CD4-positive, alpha-beta T cell treated with Interleukin-6 at 100 ng/mL for 8 hours (primary cell): Measurements from ENCODE around the gene AP1G2.

Experiments used
- DNase-seq: peaks from one replicate; pipeline ENCODE4 v3.0.0-alpha.2; 2020; ENCODE audit warnings: mixed read lengths, low spot score

AP1G2 gene

DNA sequence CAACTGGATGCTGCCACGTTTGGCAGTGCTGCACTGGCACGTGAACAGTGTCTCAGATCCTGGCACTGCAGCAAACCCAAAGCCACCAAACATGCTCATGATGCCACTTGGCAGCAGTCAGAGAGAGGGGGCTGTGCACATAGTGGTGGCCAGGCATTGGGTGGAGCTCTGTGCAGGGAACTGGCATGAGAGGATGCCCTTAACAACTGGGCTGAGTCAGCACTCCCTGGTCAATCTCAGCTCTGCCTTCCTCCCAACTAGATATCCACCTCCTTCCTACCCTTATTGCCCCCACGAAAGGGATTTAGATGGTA is 53.0 kb downstream of the AP1G2 start:
- no peak for DNase-seq

DNA sequence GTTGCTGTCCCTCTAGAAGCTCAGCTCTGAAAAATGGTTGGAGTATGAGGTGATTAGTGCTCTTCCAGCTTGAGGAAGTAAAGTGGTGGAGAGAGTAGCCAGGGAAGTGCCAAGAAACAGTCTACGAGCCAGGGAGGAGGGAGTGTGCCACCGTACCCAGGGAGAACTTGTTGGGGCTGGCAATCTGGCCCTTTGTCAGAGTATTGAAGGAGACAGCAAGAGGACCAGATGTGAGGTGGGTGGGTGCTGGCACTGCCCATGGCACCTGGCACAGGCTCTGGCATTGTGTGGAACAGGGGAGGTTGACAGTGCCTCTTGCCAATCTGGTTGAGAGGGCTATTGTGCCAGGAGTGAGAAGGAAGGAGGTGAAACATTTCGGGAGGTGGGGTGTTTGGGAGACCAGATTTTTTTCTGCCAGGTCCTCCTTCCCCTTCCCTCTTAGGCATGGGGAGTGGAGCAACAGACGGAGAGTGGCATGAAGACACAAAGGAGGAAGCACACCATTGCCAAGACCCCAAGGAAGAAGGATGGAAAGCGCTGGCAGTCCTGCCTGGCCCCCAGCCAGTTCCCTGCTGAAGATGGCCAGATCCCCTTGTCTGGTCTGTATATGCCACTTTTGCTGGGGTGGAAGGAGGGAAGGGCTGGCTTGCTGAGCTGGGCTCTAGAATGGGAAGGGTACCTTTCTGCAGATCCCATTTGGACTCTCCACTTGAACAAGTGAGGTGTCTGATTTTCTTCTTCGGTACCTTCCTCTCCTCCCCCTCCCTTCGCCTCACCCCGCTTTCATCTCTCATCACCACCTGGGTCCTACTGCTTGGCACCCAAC is 53.6 kb downstream of the AP1G2 start:
- no peak for DNase-seq

DNA sequence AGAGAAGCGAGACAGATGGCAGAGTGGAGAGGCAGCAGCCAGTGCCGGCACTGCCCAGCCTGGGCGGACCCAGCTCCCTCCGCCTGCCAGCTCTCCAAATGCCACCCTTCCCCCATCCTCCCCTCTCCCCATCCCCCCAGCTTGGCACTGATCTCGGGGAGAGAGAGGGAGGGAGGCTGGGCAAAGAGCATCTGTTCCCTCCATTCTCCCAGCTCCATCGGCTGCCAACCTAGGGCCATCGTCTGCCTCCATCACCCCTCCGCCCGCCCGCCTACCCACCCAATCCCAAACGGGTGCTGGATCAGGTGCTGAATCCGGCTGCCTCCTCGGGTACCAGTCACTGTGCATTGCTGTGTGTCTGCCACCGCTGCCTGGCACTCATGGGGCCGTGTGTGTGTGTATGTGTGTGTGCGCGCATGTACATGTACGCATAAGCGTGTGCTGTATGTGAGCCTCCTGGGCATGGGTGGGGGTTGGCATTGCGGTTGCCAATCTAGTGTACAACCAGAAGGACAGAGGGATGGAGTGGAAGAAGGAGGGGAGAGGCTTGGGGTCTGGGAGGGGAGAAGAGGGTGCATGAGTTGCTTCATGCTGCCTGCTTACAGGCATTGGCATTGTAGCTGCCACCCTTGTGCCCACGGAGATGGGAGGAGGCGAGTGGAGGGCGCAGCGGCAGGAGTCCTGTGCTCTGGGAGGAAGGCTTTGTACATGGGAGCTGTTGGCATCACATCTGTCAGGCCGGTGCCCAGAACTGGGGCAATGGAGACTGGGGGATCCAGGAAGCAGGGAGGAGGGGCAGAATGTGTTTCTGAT is 54.4 kb downstream of the AP1G2 start:
- no peak for DNase-seq

DNA sequence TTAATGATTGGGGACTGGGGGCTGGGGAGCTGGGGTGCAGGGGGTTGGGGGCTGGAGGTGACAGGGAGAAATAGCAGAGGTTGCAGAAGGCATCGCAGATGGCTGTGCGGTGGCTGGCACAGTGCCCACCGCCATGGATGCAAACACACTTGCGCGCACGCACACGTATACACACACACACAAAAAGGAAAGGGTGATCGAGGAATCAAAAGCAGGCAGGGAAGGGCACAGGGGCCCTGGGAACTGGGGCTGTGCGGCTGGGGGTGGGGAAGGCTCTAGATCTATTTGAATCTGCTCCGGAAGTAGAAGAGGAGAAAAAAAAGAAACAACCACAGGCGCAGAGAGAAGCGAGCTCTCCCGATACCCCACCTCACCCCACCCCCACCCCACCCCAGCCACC is 55.4 kb downstream of the AP1G2 start:
- DNase-seq, result peak; percentile 9
